Neuronal stem cell (in vitro differentiated cells): ENCODE data around the gene TSPOAP1.

Source experiments
- DNase-seq: peaks from one replicate; pipeline ENCODE4 v3.0.0-alpha.2; 2013; ENCODE audit warnings: low spot score
- H2AFZ ChIP-seq: one replicate; pipeline ENCODE4 v1.6.1; 2013; ENCODE audit warnings: mild to moderate bottlenecking, low read length, inconsistent platforms
- H2AK5ac ChIP-seq: 2 replicates; pipeline ENCODE4 v1.6.1; 2013; ENCODE audit warnings: low read depth, mild to moderate bottlenecking, inconsistent platforms, low read length, moderate library complexity, mixed read lengths
- H2BK120ac ChIP-seq: 2 replicates; pipeline ENCODE4 v1.6.1; 2013; ENCODE audit warnings: low read depth, mild to moderate bottlenecking, inconsistent platforms, low read length, moderate library complexity, mixed read lengths
- H2BK12ac ChIP-seq: one replicate; pipeline ENCODE4 v1.6.1; 2013; ENCODE audit warnings: low read length, inconsistent platforms
- H2BK15ac ChIP-seq: 2 replicates; pipeline ENCODE4 v1.6.1; 2013; ENCODE audit warnings: mild to moderate bottlenecking, low read length, inconsistent platforms, mixed read lengths
- H2BK5ac ChIP-seq: one replicate; pipeline ENCODE4 v1.6.1; 2013; ENCODE audit warnings: inconsistent platforms, mild to moderate bottlenecking, low read length, moderate library complexity
- H3K14ac ChIP-seq: one replicate; pipeline ENCODE4 v1.6.1; 2013; ENCODE audit warnings: low read length, inconsistent platforms
- H3K18ac ChIP-seq: 2 replicates; pipeline ENCODE4 v1.6.1; 2013; ENCODE audit warnings: low read length, inconsistent platforms
- H3K23ac ChIP-seq: 2 replicates; pipeline ENCODE4 v1.6.1; 2013; ENCODE audit warnings: low read depth, mild to moderate bottlenecking, mixed read lengths, low read length, inconsistent platforms; ENCODE audit not compliant: poor library complexity
- H3K27ac ChIP-seq: replicated peaks from 3 replicates; pipeline ENCODE4 v1.5.1; 2013; ENCODE audit warnings: low read length, inconsistent platforms
- H3K27me3 ChIP-seq, 3 experiments: 2 replicates each; pipeline ENCODE4 v1.6.1; 2013; ENCODE audit warnings: low read length in 3 of 3, mild to moderate bottlenecking in 2 of 3, inconsistent platforms in 1 of 3, low read depth in 1 of 3, mixed read lengths in 1 of 3, moderate library complexity in 1 of 3; ENCODE audit not compliant: control insufficient read depth in 3 of 3, insufficient read depth in 3 of 3
- H3K36me3 ChIP-seq, 2 donors: replicated peaks in 1 of 2; 2 replicates each; pipeline ENCODE4 v1.6.1; 2013; ENCODE audit warnings: low read length in 2 of 2; ENCODE audit not compliant: control insufficient read depth in 2 of 2, insufficient read depth in 2 of 2
- H3K4ac ChIP-seq: 2 replicates; pipeline ENCODE4 v1.6.1; 2013; ENCODE audit warnings: inconsistent platforms, mild to moderate bottlenecking, low read length, moderate library complexity
- H3K4me1 ChIP-seq, 2 donors: 1 replicate in 1 of 2; 2 replicates in 1 of 2; pipeline ENCODE4 v1.6.1; 2013; ENCODE audit warnings: low read length in 2 of 2, low read depth in 1 of 2; ENCODE audit not compliant: control insufficient read depth in 2 of 2, insufficient read depth in 1 of 2
- H3K4me2 ChIP-seq: one replicate; pipeline ENCODE4 v1.6.1; 2013; ENCODE audit warnings: mild to moderate bottlenecking, low read length, inconsistent platforms; ENCODE audit not compliant: insufficient read depth, poor library complexity, severe bottlenecking
- H3K4me3 ChIP-seq, 2 donors: 2 replicates each; pipeline ENCODE4 v1.5.1; 2013; ENCODE audit warnings: low read length in 2 of 2, mild to moderate bottlenecking in 2 of 2, inconsistent platforms in 1 of 2, moderate library complexity in 1 of 2
- H3K79me1 ChIP-seq: one replicate; pipeline ENCODE4 v1.6.1; 2013; ENCODE audit warnings: low read depth, mild to moderate bottlenecking, inconsistent platforms, low read length, moderate library complexity
- H3K9ac ChIP-seq: one replicate; pipeline ENCODE4 v1.6.1; 2013; ENCODE audit warnings: mild to moderate bottlenecking, low read depth, low read length, inconsistent platforms; ENCODE audit not compliant: poor library complexity
- H3K9me3 ChIP-seq, 2 donors: replicated peaks in 1 of 2; 2 replicates each; pipeline versions ENCODE3 to v1.6.1; 2013; ENCODE audit warnings: low read length in 2 of 2, mild to moderate bottlenecking in 2 of 2, inconsistent platforms in 1 of 2, low read depth in 1 of 2, mixed read lengths in 1 of 2, moderate library complexity in 1 of 2; ENCODE audit not compliant: control insufficient read depth in 2 of 2, insufficient read depth in 1 of 2
- H4K8ac ChIP-seq: one replicate; pipeline ENCODE4 v1.6.1; 2013; ENCODE audit warnings: low read depth, mild to moderate bottlenecking, inconsistent platforms, low read length, moderate library complexity
- H4K91ac ChIP-seq: one replicate; pipeline ENCODE4 v1.6.1; 2013; ENCODE audit warnings: low read length, low read depth, mild to moderate bottlenecking, inconsistent platforms; ENCODE audit not compliant: poor library complexity
- WGBS, 2 donors: extraction: QIAGEN DNeasy Blood & Tissue Kit; methylation state at CpG; one replicate each; pipeline ENCODE4 v1.1.7; 2013; ENCODE audit warnings: missing lambda C conversion rate in 2 of 2, mixed read lengths in 1 of 2; ENCODE audit not compliant: insufficient read length in 2 of 2, insufficient replicate concordance in 1 of 2; ENCODE audit errors: extremely low coverage in 2 of 2; 5-methylcytosine and 5-hydroxymethylcytosine counted together

TSPOAP1 gene

GRCh38 chr17:58326609-58327362, 1.8 kb downstream of the TSPOAP1 start:
- no CpG with 5 or more reads among the region's 9 CpGs for WGBS, 2 donors
- H2AFZ ChIP-seq: no peak overlapping the region
- no peak overlapping the region for H3K4me2 ChIP-seq
- H3K18ac ChIP-seq: no peak overlapping the region
- DNase-seq: no peak
- H2BK12ac ChIP-seq: no peak overlapping the region
- no peak overlapping the region for H3K4me3 ChIP-seq
- peaks cover 0 to 4% of the 10 kb centered on the region in 2 donors for H3K36me3 ChIP-seq
- no peak overlapping the region for H2BK5ac ChIP-seq
- H3K9me3 ChIP-seq: no peaks in the 10 kb centered on the region
- H2BK120ac ChIP-seq: no peak overlapping the region
- H4K91ac ChIP-seq: no peak overlapping the region
- H3K9ac ChIP-seq: no peak overlapping the region
- no peak overlapping the region for H4K8ac ChIP-seq
- H2BK15ac ChIP-seq: peak overlapping the region; percentile 69
- H3K27ac ChIP-seq: no peak overlapping the region
- peak overlapping the region; percentile 98 for H2AK5ac ChIP-seq
- H3K14ac ChIP-seq: no peak overlapping the region
- peaks cover 13 to 37% of the 10 kb centered on the region in 2 donors for H3K4me1 ChIP-seq
- no peak overlapping the region for H3K4ac ChIP-seq
- peaks cover 6% of the 10 kb centered on the region for H3K79me1 ChIP-seq
- peaks cover 0 to 29% (median 0%) of the 10 kb centered on the region in 3 experiments for H3K27me3 ChIP-seq
- H3K23ac ChIP-seq: no peak overlapping the region

- no peak overlapping the region for H3K14ac ChIP-seq
- H3K9ac ChIP-seq: no peak overlapping the region
- H3K27ac ChIP-seq: no peak overlapping the region
- peak overlapping the region in 1 of 2 donors; percentile 12 for H3K4me3 ChIP-seq
- H2AFZ ChIP-seq: no peak overlapping the region
- H4K91ac ChIP-seq: no peak overlapping the region
- peaks cover 6% of the 10 kb centered on the region for H3K79me1 ChIP-seq
- H3K36me3 ChIP-seq: peaks cover 0 to 6% of the 10 kb centered on the region in 2 donors
- H2BK5ac ChIP-seq: no peak overlapping the region
- H2BK15ac ChIP-seq: no peak overlapping the region
- H3K27me3 ChIP-seq: peaks cover 0 to 29% (median 0%) of the 10 kb centered on the region in 3 experiments
- peak overlapping the region; percentile 79 for H2AK5ac ChIP-seq
- H4K8ac ChIP-seq: no peak overlapping the region
- H3K9me3 ChIP-seq: no peaks in the 10 kb centered on the region
- H3K4me2 ChIP-seq: no peak overlapping the region
- H2BK12ac ChIP-seq: peak overlapping the region; percentile 4
- H2BK120ac ChIP-seq: no peak overlapping the region
- no CpG with 5 or more reads among the region's 11 CpGs for WGBS, 2 donors
- peaks cover 13 to 36% of the 10 kb centered on the region in 2 donors for H3K4me1 ChIP-seq
- no peak overlapping the region for H3K4ac ChIP-seq
- H3K18ac ChIP-seq: no peak overlapping the region
- no peak for DNase-seq
- H3K23ac ChIP-seq: no peak overlapping the region
These were observed 2.6 kb downstream of the TSPOAP1 start for GRCh38 chr17:58325976-58326468.

GRCh38 chr17:58325289-58325726, 3.3 kb downstream of the TSPOAP1 start:
- no peak for DNase-seq
- peak overlapping the region; percentile 85 for H2BK5ac ChIP-seq

More at GRCh38 chr17:58325289-58325726, 3.3 kb downstream of the TSPOAP1 start:
- H3K4me1 ChIP-seq: peaks cover 13 to 35% of the 10 kb centered on the region in 2 donors
- peaks cover 0 to 6% of the 10 kb centered on the region in 2 donors for H3K36me3 ChIP-seq
- peaks cover 6% of the 10 kb centered on the region for H3K79me1 ChIP-seq
- H3K4ac ChIP-seq: peak overlapping the region; percentile 32
- no peak overlapping the region for H2BK120ac ChIP-seq
- peaks cover 0 to 29% (median 0%) of the 10 kb centered on the region in 3 experiments for H3K27me3 ChIP-seq
- no peak overlapping the region for H3K14ac ChIP-seq
- peak overlapping the region; percentile 47 for H2BK12ac ChIP-seq
- no peak overlapping the region for H2BK15ac ChIP-seq
- H4K8ac ChIP-seq: no peak overlapping the region
- H3K9me3 ChIP-seq: no peaks in the 10 kb centered on the region
- H2AK5ac ChIP-seq: peak overlapping the region; percentile 79
- peak overlapping the region; percentile 61 for H3K23ac ChIP-seq
- peak overlapping the region; percentile 12 for H3K9ac ChIP-seq
- no CpG with 5 or more reads among the region's 11 CpGs for WGBS, 2 donors
- H3K4me3 ChIP-seq: no peak overlapping the region
- H3K27ac ChIP-seq: no peak overlapping the region
- no peak overlapping the region for H4K91ac ChIP-seq
- no peak overlapping the region for H3K4me2 ChIP-seq
- peak overlapping the region; percentile 99 for H3K18ac ChIP-seq
- H2AFZ ChIP-seq: no peak overlapping the region
